ENCODE results near the gene GCDH.

The GCDH gene

DNA sequence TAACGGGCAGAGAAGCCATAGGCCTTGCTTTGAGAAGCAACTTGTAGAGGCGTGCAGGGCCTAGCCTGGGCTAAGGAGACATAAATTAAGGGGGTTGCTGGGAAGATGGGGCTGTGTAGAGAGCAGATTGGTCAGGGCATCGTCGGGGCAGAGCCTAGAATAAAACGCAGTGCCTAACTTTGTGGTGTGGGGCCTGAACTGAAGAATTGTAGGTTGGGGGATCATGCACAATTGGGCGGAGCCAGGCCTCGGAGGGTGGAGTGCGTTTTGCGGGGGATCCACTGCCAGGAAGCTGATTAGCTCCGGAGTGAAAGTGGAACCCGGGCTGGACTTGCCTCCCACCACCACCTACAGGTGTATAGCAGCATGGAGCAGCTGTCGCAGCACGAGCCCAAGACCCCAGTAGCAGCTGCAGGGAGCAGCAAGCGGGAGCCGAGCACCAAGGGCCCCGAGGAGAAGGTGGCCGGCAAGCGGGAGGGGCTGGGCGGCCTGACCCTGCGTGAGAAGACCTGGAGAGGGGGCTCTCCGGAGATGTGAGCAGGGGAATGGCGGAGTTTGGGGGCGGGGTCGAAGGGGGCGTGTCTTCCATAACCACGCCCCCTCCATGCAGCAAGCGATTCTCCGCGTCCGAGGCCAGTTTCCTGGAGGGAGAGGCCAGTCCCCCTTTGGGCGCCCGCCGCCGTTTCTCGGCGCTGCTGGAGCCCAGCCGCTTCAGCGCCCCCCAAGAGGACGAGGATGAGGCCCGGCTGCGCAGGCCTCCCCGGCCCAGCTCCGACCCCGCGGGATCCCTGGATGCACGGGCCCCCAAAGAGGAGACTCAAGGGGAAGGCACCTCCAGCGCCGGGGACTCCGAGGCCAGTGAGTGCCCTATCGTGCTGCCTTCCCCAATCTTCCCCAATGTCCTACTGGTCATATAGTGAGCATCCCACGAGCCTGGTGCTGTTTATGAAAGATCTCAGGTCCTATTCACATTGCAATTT, 23.6 kb upstream of the GCDH start:
- Histone ChIP-seq H3K9me3 (replicated peaks; ENCODE audit: insufficient read depth, low read length) (no peaks in the 10 kb centered on the region), H3K4me1 (ENCODE audit: low read length) (no peaks in the 10 kb centered on the region), H4K20me1 (ENCODE audit: insufficient read depth, low read length) (no peaks in the 10 kb centered on the region), H3K36me3 (replicated peaks; ENCODE audit: insufficient read depth, low read length) (no peaks in the 10 kb centered on the region), H3K4me3 (ENCODE audit: low read length) (peak overlapping the region; percentile 32; the same call in 1 of the 2 replicates), H3K79me2 (ENCODE audit: low read length) (no peaks in the 10 kb centered on the region), H3F3A (ENCODE audit: insufficient read depth, low read length) (no peaks in the 10 kb centered on the region), H3K9me2 (replicated peaks; ENCODE audit: insufficient read depth, low read length) (no peaks in the 10 kb centered on the region), H3K9ac (ENCODE audit: low read length) (no peak overlapping the region), H3K27me3 (replicated peaks; ENCODE audit: insufficient read depth, low read length) (peaks cover 25% of the 10 kb centered on the region), H3K27ac (ENCODE audit: low read length) (no peak overlapping the region), H2AFZ (ENCODE audit: low read length) (peak overlapping the region; percentile 48), H3K4me2 (ENCODE audit: low read depth, low read length) (peak overlapping the region; percentile 66; the same call in 1 of the 2 replicates)
- DNase-seq = no peak
- TF ChIP-seq, protein P1, sequence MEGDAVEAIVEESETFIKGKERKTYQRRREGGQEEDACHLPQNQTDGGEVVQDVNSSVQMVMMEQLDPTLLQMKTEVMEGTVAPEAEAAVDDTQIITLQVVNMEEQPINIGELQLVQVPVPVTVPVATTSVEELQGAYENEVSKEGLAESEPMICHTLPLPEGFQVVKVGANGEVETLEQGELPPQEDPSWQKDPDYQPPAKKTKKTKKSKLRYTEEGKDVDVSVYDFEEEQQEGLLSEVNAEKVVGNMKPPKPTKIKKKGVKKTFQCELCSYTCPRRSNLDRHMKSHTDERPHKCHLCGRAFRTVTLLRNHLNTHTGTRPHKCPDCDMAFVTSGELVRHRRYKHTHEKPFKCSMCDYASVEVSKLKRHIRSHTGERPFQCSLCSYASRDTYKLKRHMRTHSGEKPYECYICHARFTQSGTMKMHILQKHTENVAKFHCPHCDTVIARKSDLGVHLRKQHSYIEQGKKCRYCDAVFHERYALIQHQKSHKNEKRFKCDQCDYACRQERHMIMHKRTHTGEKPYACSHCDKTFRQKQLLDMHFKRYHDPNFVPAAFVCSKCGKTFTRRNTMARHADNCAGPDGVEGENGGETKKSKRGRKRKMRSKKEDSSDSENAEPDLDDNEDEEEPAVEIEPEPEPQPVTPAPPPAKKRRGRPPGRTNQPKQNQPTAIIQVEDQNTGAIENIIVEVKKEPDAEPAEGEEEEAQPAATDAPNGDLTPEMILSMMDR (IDR thresholded peaks at IDR 0.05; ENCODE audit: low read length) = no peak
- no peak for TF ChIP-seq EZH2phosphoT487 (IDR thresholded peaks at IDR 0.05; ENCODE audit: low read length)
- no peak for TF ChIP-seq EZH2 (optimal IDR thresholded peaks at IDR 0.05; ENCODE audit: low read depth, low read length)

DNA sequence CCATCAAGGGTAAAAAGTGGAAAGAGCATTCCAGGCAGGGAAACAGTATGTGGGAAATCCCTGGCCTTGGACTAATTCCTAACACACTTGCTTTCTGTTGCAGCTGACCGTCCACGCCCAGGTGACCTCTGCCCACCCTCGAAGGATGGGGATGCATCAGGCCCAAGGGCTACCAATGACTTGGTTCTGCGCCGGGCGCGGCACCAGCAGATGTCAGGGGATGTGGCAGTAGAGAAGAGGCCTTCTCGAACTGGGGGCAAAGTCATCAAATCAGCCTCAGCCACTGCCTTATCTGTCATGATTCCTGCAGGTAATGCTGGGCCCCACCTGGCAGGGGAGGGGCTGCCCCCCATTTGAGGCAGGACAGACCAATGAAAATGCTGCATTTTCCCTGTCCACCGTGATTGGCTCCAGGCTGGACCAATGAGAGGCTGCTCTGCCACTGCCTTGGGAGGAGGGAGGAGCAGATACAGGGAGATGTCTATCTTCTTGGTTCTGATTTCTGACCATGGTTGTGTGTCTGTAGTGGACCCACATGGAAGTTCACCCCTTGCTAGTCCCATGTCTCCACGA, 22.3 kb upstream of the GCDH start:
- Histone ChIP-seq H4K20me1 (ENCODE audit: insufficient read depth, low read length) (no peaks in the 10 kb centered on the region), H3K4me1 (ENCODE audit: low read length) (no peaks in the 10 kb centered on the region), H3K4me3 (ENCODE audit: low read length) (no peak overlapping the region), H2AFZ (ENCODE audit: low read length) (no peak overlapping the region), H3K27ac (ENCODE audit: low read length) (no peak overlapping the region), H3K4me2 (ENCODE audit: low read depth, low read length) (no peak overlapping the region), H3K36me3 (replicated peaks; ENCODE audit: insufficient read depth, low read length) (no peaks in the 10 kb centered on the region), H3K79me2 (ENCODE audit: low read length) (no peaks in the 10 kb centered on the region), H3K27me3 (replicated peaks; ENCODE audit: insufficient read depth, low read length) (peaks cover 15% of the 10 kb centered on the region), H3K9ac (ENCODE audit: low read length) (no peak overlapping the region), H3K9me3 (replicated peaks; ENCODE audit: insufficient read depth, low read length) (no peaks in the 10 kb centered on the region), H3F3A (ENCODE audit: insufficient read depth, low read length) (no peaks in the 10 kb centered on the region), H3K9me2 (replicated peaks; ENCODE audit: insufficient read depth, low read length) (no peaks in the 10 kb centered on the region)
- DNase-seq = no peak
- no peak for TF ChIP-seq EZH2 (optimal IDR thresholded peaks at IDR 0.05; ENCODE audit: low read depth, low read length)
- TF ChIP-seq, protein P1 (IDR thresholded peaks at IDR 0.05; ENCODE audit: low read length) = no peak
- no peak for TF ChIP-seq EZH2phosphoT487 (IDR thresholded peaks at IDR 0.05; ENCODE audit: low read length)

DNA sequence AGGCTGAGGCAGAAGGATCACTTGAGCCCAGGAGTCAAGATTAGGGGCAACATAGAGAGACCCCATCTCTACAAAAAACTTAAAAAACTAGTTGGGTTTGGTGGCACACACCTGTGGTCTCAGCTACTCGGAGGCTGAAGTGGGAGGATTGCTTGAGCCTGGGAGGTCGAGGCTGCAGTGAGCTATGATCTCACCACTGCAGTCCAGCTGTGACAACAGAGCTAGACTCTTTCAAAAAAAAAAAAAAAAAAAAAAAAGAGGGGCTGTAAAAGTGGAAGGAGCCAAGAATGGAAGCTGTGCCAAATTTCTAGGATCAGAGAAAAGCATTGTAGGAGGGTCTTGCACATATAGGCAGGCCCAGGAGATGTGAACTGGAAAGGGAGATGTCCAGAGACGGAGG, 19.3 kb upstream of the GCDH start:
- Histone ChIP-seq H2AFZ (ENCODE audit: low read length) (no peak overlapping the region), H3K4me3 (ENCODE audit: low read length) (no peak overlapping the region), H3K9me3 (replicated peaks; ENCODE audit: insufficient read depth, low read length) (no peaks in the 10 kb centered on the region), H3K36me3 (replicated peaks; ENCODE audit: insufficient read depth, low read length) (no peaks in the 10 kb centered on the region), H3K9me2 (replicated peaks; ENCODE audit: insufficient read depth, low read length) (no peaks in the 10 kb centered on the region), H3K27me3 (replicated peaks; ENCODE audit: insufficient read depth, low read length) (no peaks in the 10 kb centered on the region), H3K4me2 (ENCODE audit: low read depth, low read length) (no peak overlapping the region), H3F3A (ENCODE audit: insufficient read depth, low read length) (no peaks in the 10 kb centered on the region), H4K20me1 (ENCODE audit: insufficient read depth, low read length) (no peaks in the 10 kb centered on the region), H3K9ac (ENCODE audit: low read length) (no peak overlapping the region), H3K4me1 (ENCODE audit: low read length) (no peaks in the 10 kb centered on the region), H3K27ac (ENCODE audit: low read length) (no peak overlapping the region), H3K79me2 (ENCODE audit: low read length) (no peaks in the 10 kb centered on the region)
- no peak for TF ChIP-seq EZH2phosphoT487 (IDR thresholded peaks at IDR 0.05; ENCODE audit: low read length)
- DNase-seq = no peak

Data from MM.1S (cell line).